Smooth muscle cell (in vitro differentiated cells): ENCODE measurements around the gene CCNB2. TPM values are rescaled to one million over a fixed set of nuclear protein-coding genes. Genes with fewer than 3 reads are reported as not detected.

Experiments used
- DNase-seq: peaks from one replicate; lab custom pipeline; 2025; ENCODE audit not compliant: unreplicated experiment; lab: John Stamatoyannopoulos, UW
- H2AFZ ChIP-seq: fragments of 200-600 bp; sonication (generic); 2 replicates; pipeline ENCODE4 v1.6.0; 2016; ENCODE audit warnings: antibody characterized with exemption, low read depth, mild to moderate bottlenecking
- H3F3A ChIP-seq: fragments of 200-600 bp; sonication (generic); 2 replicates; pipeline ENCODE4 v1.6.0; 2017; ENCODE audit warnings: antibody characterized with exemption, low read depth
- H3K27ac ChIP-seq: fragments of 200-600 bp; sonication (generic); 2 replicates; pipeline ENCODE4 v1.5.1; 2016; ENCODE audit warnings: low read depth, mild to moderate bottlenecking
- H3K27me3 ChIP-seq: fragments of 200-600 bp; sonication (generic); 2 replicates; pipeline ENCODE4 v1.6.1; 2016; ENCODE audit warnings: low read depth, mild to moderate bottlenecking
- H3K36me3 ChIP-seq: fragments of 200-600 bp; sonication (generic); 2 replicates; pipeline ENCODE4 v1.5.1; 2016; ENCODE audit warnings: low read depth
- H3K4me1 ChIP-seq: fragments of 200-600 bp; sonication (generic); 2 replicates; pipeline ENCODE4 v1.5.1; 2016; ENCODE audit warnings: low read depth
- H3K4me2 ChIP-seq: fragments of 200-600 bp; sonication (generic); 2 replicates; pipeline ENCODE4 v1.6.0; 2016; ENCODE audit warnings: mild to moderate bottlenecking
- H3K4me3 ChIP-seq: fragments of 200-600 bp; sonication (generic); 2 replicates; pipeline ENCODE4 v1.5.1; 2016; ENCODE audit warnings: mild to moderate bottlenecking
- H3K79me2 ChIP-seq: fragments of 200-600 bp; sonication (generic); 2 replicates; pipeline ENCODE4 v1.6.0; 2016; ENCODE audit warnings: low read depth, mild to moderate bottlenecking
- H3K9ac ChIP-seq: fragments of 200-600 bp; sonication (generic); 2 replicates; pipeline ENCODE4 v1.6.0; 2016; ENCODE audit warnings: low read depth
- H3K9me3 ChIP-seq: fragments of 200-600 bp; sonication (generic); replicated peaks from 2 replicates; pipeline ENCODE4 v1.5.1; 2016; ENCODE audit warnings: low read depth
- H4K20me1 ChIP-seq: fragments of 200-600 bp; sonication (generic); 2 replicates; pipeline ENCODE4 v1.6.0; 2016; ENCODE audit warnings: low read depth
- WGBS: methylation state at CpG from one replicate; pipeline ENCODE4 v1.1.7; 2016; ENCODE audit warnings: low lambda C conversion rate; 5-methylcytosine and 5-hydroxymethylcytosine counted together
- polyA plus RNA-seq: library from polyadenylated mRNA; unstranded; fragments of >200 nt; fragmentation: Nextera tagmentation; extraction: Ambion mirVana; gene quantifications from 2 replicates; pipeline ENCODE4 v1.2.1, GENCODE V29; 2016
- total RNA-seq: library from RNA; depleted of rRNA; stranded (reverse); fragments of >200 nt; gene quantifications from 2 replicates; pipeline ENCODE4 v1.2.3, GENCODE V29; 2014
- TF ChIP-seq, protein P1 (sequence below): fragments of 200-600 bp; sonication (generic); IDR thresholded peaks from 2 replicates; pipeline ENCODE4 v1.5.1; 2017; ENCODE audit warnings: borderline replicate concordance, mild to moderate bottlenecking, antibody characterized with exemption; ENCODE audit not compliant: insufficient read depth, poor library complexity, severe bottlenecking

The CCNB2 gene
- total and polyA plus RNA-seq, 2 experiments from 2014 or later, result 15.6 to 17.2 TPM

DNA sequence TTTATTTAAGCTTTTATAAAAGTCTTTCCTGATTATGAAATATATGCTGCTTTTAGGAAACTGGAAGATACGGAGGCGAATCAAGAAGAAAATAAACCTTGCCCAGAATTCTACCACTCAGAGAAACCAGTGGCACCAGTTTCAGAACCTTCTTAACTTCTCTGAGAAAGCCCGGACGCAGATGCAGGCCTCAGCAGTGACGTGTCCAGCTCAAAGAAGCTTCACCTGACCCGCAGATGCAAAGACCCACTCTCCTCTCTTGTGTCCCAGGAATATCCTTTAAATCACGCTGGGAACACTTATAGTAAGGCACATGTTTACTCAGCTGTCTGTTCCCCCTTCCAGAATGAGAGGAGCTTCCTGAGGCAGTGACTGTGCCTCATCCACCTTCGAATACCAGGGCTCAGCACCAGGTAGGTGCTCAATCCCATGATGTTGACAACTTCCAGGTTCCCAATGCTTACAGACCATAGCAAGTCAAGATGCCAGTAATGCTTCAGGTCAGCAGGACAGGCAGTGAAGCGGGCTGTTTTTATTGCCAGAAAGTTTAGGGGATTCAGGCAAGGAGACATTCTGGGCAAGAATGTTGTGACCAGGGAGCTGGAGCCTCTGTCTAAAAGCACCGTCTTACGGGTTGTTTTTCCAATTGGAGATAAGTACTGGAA lies 61.8 kb downstream of the CCNB2 start:
- no peak overlapping the region for H2AFZ ChIP-seq
- peaks cover 19% of the 10 kb centered on the region for H3K4me1 ChIP-seq
- no peaks in the 10 kb centered on the region for H3K36me3 ChIP-seq
- TF ChIP-seq, protein P1, sequence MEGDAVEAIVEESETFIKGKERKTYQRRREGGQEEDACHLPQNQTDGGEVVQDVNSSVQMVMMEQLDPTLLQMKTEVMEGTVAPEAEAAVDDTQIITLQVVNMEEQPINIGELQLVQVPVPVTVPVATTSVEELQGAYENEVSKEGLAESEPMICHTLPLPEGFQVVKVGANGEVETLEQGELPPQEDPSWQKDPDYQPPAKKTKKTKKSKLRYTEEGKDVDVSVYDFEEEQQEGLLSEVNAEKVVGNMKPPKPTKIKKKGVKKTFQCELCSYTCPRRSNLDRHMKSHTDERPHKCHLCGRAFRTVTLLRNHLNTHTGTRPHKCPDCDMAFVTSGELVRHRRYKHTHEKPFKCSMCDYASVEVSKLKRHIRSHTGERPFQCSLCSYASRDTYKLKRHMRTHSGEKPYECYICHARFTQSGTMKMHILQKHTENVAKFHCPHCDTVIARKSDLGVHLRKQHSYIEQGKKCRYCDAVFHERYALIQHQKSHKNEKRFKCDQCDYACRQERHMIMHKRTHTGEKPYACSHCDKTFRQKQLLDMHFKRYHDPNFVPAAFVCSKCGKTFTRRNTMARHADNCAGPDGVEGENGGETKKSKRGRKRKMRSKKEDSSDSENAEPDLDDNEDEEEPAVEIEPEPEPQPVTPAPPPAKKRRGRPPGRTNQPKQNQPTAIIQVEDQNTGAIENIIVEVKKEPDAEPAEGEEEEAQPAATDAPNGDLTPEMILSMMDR, result no peak
- H3K9ac ChIP-seq, result no peak overlapping the region
- H3K4me3 ChIP-seq, result no peak overlapping the region
- H3K27me3 ChIP-seq, result no peaks in the 10 kb centered on the region
- H3K79me2 ChIP-seq, result no peaks in the 10 kb centered on the region
- H3K9me3 ChIP-seq, result no peaks in the 10 kb centered on the region
- DNase-seq, result no peak
- H3F3A ChIP-seq, result peaks cover 27% of the 10 kb centered on the region
- peak overlapping the region; percentile 11 for H3K4me2 ChIP-seq
- WGBS, result 72% methylated on average over 11 of the region's 11 CpGs
- H3K27ac ChIP-seq, result peak overlapping the region; percentile 46
- no peaks in the 10 kb centered on the region for H4K20me1 ChIP-seq

DNA sequence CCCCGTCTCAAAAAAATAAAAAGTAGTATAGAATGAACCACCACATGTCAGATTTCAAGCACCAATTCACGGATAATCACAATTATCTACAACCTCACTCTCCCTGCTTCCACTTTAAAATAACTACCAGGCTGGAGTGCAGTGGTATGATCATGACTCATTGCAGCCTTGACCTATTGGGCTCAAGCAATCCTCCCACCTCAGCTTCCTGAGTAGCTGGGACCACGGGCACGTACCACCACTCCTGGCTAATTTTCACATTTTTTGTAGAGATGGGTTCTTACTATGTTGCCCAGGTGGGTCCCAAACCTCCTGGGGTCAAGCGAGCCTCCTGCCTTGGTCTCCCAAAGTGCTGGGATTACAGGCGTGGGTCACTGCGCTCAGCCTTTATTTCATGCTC lies 63.6 kb downstream of the CCNB2 start:
- peak overlapping the region; percentile 59 for H3K9ac ChIP-seq
- no peak for DNase-seq
- WGBS, result 65% methylated on average over 7 of the region's 7 CpGs

DNA sequence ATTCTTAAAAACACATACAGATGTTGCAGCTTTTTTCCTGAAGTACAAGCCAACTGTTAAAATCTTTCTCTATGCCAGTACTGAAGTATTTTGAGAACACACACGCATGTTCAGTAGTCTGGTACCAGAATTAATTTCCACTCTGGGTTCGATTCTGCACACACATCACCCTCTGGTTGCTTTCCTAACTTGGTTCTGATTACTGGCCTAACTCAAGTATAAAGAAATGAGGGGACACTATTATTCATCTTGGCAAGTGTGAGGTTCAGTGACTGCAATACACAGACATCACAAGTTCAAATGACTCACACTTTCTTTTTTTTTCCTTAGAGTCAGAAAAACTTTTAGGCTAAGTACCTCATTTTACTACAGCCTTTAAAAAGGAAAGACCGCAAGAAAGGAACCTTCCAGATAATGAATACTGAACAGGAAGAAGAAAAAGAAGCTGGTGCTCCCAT lies 64.3 kb downstream of the CCNB2 start:
- H3F3A ChIP-seq, result peaks cover 32% of the 10 kb centered on the region
- H3K4me1 ChIP-seq, result peaks cover 19% of the 10 kb centered on the region
- no peaks in the 10 kb centered on the region for H4K20me1 ChIP-seq
- no peaks in the 10 kb centered on the region for H3K27me3 ChIP-seq
- H2AFZ ChIP-seq, result no peak overlapping the region
- peak overlapping the region; percentile 82 for H3K9ac ChIP-seq
- H3K27ac ChIP-seq, result peak overlapping the region; percentile 95
- WGBS, result 54% methylated on average over 3 of the region's 3 CpGs
- H3K9me3 ChIP-seq, result no peaks in the 10 kb centered on the region
- peaks cover 9% of the 10 kb centered on the region for H3K36me3 ChIP-seq
- H3K4me2 ChIP-seq, result peak overlapping the region; percentile 35
- DNase-seq, result no peak
- TF ChIP-seq, protein P1, result no peak
- H3K4me3 ChIP-seq, result no peak overlapping the region
- no peaks in the 10 kb centered on the region for H3K79me2 ChIP-seq

More for the DNA sequence above, 63.6 kb downstream of the CCNB2 start:
- H3K9me3 ChIP-seq, result no peaks in the 10 kb centered on the region
- H3K79me2 ChIP-seq, result no peaks in the 10 kb centered on the region
- no peaks in the 10 kb centered on the region for H4K20me1 ChIP-seq
- TF ChIP-seq, protein P1, result no peak
- H3K4me3 ChIP-seq, result no peak overlapping the region
- no peak overlapping the region for H2AFZ ChIP-seq
- H3K27me3 ChIP-seq, result no peaks in the 10 kb centered on the region
- H3K27ac ChIP-seq, result peak overlapping the region; percentile 95
- peaks cover 29% of the 10 kb centered on the region for H3F3A ChIP-seq
- H3K4me2 ChIP-seq, result peak overlapping the region; percentile 34
- H3K4me1 ChIP-seq, result peaks cover 19% of the 10 kb centered on the region
- peaks cover 6% of the 10 kb centered on the region for H3K36me3 ChIP-seq
